Endothelial cell of umbilical vein (primary cell): ENCODE results near the gene CELA1.

ENCODE experiments used
- POLR2A ChIP-seq: IDR thresholded peaks from 2 replicates; pipeline ENCODE4 v1.6.1; 2012; ENCODE audit warnings: low read depth, mild to moderate bottlenecking, control low read depth, low read length
- POLR2AphosphoS5 ChIP-seq: IDR thresholded peaks from 2 replicates; pipeline ENCODE4 v1.6.1; 2012; ENCODE audit warnings: low read depth, mild to moderate bottlenecking, control low read depth, low read length, moderate library complexity; ENCODE audit not compliant: insufficient read depth
- TF ChIP-seq, protein P1 (sequence below), 2 donors: IDR thresholded peaks; 1 replicate in 1 of 2; 2 replicates in 1 of 2; pipeline ENCODE4 v1.5.1; 2011; ENCODE audit warnings: low read length in 2 of 2, mild to moderate bottlenecking in 2 of 2, moderate library complexity in 2 of 2, control low read depth in 1 of 2, inconsistent platforms in 1 of 2, low read depth in 1 of 2; ENCODE audit not compliant: insufficient read depth in 1 of 2; ENCODE audit errors: extremely low read depth in 1 of 2

DNA sequence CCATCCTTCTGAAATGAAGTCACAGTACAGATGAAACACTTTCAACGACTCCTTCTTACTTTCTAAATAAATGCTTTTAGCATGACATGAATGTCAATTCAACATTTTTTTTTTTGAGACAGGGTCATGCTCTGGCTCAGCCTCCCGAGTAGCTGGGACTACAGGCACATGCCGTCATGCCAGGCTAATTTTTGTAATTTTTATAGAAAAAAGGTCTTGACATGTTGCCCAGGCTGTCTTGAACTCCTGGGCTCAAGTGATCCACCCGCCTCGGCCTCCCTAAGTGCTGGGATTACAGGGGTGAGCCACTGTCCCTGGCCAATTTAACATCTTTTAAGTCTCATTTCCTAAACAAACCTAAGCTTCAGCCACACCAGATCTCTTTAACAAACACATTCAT, 28.4 kb upstream of the CELA1 start:
- TF ChIP-seq, protein P1, sequence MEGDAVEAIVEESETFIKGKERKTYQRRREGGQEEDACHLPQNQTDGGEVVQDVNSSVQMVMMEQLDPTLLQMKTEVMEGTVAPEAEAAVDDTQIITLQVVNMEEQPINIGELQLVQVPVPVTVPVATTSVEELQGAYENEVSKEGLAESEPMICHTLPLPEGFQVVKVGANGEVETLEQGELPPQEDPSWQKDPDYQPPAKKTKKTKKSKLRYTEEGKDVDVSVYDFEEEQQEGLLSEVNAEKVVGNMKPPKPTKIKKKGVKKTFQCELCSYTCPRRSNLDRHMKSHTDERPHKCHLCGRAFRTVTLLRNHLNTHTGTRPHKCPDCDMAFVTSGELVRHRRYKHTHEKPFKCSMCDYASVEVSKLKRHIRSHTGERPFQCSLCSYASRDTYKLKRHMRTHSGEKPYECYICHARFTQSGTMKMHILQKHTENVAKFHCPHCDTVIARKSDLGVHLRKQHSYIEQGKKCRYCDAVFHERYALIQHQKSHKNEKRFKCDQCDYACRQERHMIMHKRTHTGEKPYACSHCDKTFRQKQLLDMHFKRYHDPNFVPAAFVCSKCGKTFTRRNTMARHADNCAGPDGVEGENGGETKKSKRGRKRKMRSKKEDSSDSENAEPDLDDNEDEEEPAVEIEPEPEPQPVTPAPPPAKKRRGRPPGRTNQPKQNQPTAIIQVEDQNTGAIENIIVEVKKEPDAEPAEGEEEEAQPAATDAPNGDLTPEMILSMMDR (IDR thresholded peaks at IDR 0.05; ENCODE audit: extremely low read depth in 1 of 2, insufficient read depth in 1 of 2, low read depth in 1 of 2, low read length in 2 of 2) = no peak
- TF ChIP-seq POLR2A = no peak
- no peak for TF ChIP-seq POLR2AphosphoS5
